HL-60 (cell line): ENCODE measurements around the gene KCMF1.

Source experiments
- DNase-seq, 2 experiments: peaks; one replicate each; pipeline ENCODE4 v3.0.0-alpha.2; 2010 to 2020; ENCODE audit warnings: low read depth in 1 of 2, low spot score in 1 of 2
- H3K27ac ChIP-seq: fragments of 250-450 bp; sonication (Bioruptor Pico); replicated peaks from 2 replicates; pipeline ENCODE4 v1.5.1; 2020; ENCODE audit warnings: mild to moderate bottlenecking, moderate library complexity
- H3K27me3 ChIP-seq: fragments of 250-450 bp; sonication (Bioruptor Pico); 2 replicates; pipeline ENCODE4 v1.5.1; 2021; ENCODE audit warnings: mild to moderate bottlenecking, moderate library complexity; ENCODE audit not compliant: insufficient read depth, poor library complexity, severe bottlenecking
- H3K4me3 ChIP-seq: replicated peaks from 2 replicates; pipeline ENCODE4 v1.5.1; 2011; ENCODE audit warnings: mild to moderate bottlenecking, control low read depth, low read length; ENCODE audit not compliant: insufficient read depth
- CTCF ChIP-seq: IDR thresholded peaks from one replicate; pipeline ENCODE4 v1.5.1; 2011; ENCODE audit warnings: low read length, control low read depth, inconsistent platforms; ENCODE audit not compliant: insufficient read depth
- GABPA ChIP-seq: IDR thresholded peaks from 2 replicates; pipeline ENCODE4 v1.6.1; 2012; ENCODE audit warnings: low read depth
- POLR2AphosphoS5 ChIP-seq: IDR thresholded peaks from 2 replicates; pipeline ENCODE4 v1.6.1; 2012; ENCODE audit warnings: low read depth
- REST ChIP-seq: IDR thresholded peaks from 2 replicates; pipeline ENCODE4 v1.6.1; 2012; ENCODE audit warnings: low read depth; ENCODE audit not compliant: insufficient replicate concordance
- SPI1 ChIP-seq: IDR thresholded peaks from 2 replicates; pipeline ENCODE4 v1.6.1; 2012; ENCODE audit warnings: low read depth, mild to moderate bottlenecking, borderline replicate concordance

Gene KCMF1

GRCh38 chr2:85061896-85062295 is 90.9 kb downstream of the KCMF1 start:
- TF ChIP-seq SPI1 (no peak), REST (no peak), CTCF (no peak), GABPA (no peak), POLR2AphosphoS5 (no peak)
- Histone ChIP-seq H3K27ac (no peak overlapping the region), H3K4me3 (no peak overlapping the region), H3K27me3 (no peaks in the 10 kb centered on the region)
- no peak for DNase-seq

- no peak overlapping the region for H3K4me3 ChIP-seq
- TF ChIP-seq POLR2AphosphoS5 (no peak), CTCF (no peak)
- no peak for DNase-seq
- H3K27me3 ChIP-seq, result no peaks in the 10 kb centered on the region
- no peak overlapping the region for H3K27ac ChIP-seq
Observed at GRCh38 chr2:85062565-85062964, 91.6 kb downstream of the KCMF1 start.

GRCh38 chr2:85063981-85064599 is 93.1 kb downstream of the KCMF1 start:
- no peak for TF ChIP-seq GABPA
- no peak for TF ChIP-seq CTCF
- no peak for TF ChIP-seq SPI1
- no peak for TF ChIP-seq REST
- no peak for TF ChIP-seq POLR2AphosphoS5
- no peak for DNase-seq
- H3K27ac ChIP-seq, result no peak overlapping the region
- no peaks in the 10 kb centered on the region for H3K27me3 ChIP-seq
- H3K4me3 ChIP-seq, result no peak overlapping the region

- H3K4me3 ChIP-seq, result no peak overlapping the region
- H3K27ac ChIP-seq, result no peak overlapping the region
- no peaks in the 10 kb centered on the region for H3K27me3 ChIP-seq
- no peak for DNase-seq
- TF ChIP-seq SPI1 (no peak), REST (no peak), POLR2AphosphoS5 (no peak), CTCF (no peak), GABPA (no peak)
Observed at GRCh38 chr2:85064927-85065577, 94.1 kb downstream of the KCMF1 start.
